ENCODE data around the gene NOA1.

- TF ChIP-seq CTCF (IDR thresholded peaks at IDR 0.05; ENCODE audit: low read depth, low read length, poor library complexity, severe bottlenecking), result no peak
- TF ChIP-seq EZH2phosphoT487 (IDR thresholded peaks at IDR 0.05; ENCODE audit: borderline replicate concordance, low read length), result no peak
Measured at GRCh38 chr4:56927196-56927595, 50.2 kb downstream of the NOA1 start.

Measured in DOHH2 (cell line).